Suppressor macrophage treated with lipopolysaccharide for 1 hour (primary cell): Measurements from ENCODE around the gene ACVRL1.
A peak's percentile ranks its signal among the peaks of the same experiment; 100 is the strongest.

ENCODE experiments used
- DNase-seq, 3 donors: peaks; one replicate each; pipeline ENCODE4 v3.0.0-alpha.2; 2020 to 2022

Gene ACVRL1

GRCh38 chr12:51971679-51972421 lies 64.5 kb downstream of the ACVRL1 start:
- peak; percentile 50 to 74 (median 62) for DNase-seq

GRCh38 chr12:51972422-51972812 lies 65.1 kb downstream of the ACVRL1 start:
- DNase-seq: no peak

- peak; percentile 91 to 99 (median 97) for DNase-seq
Observed at GRCh38 chr12:51972849-51973273, 65.6 kb downstream of the ACVRL1 start.
